RWPE2 (cell line): ENCODE data around the gene KRT20.
"Not testable (repeated sequence)": the region's sequence is repeated elsewhere in the genome, so short reads cannot be mapped to it uniquely, and the experiment has no call there.

ENCODE experiments used
- ATAC-seq: fragments of 200-7000 bp; cut with Tn5 transposase; 3 replicates; pipeline ENCODE4 v1.9.1; 2021; ENCODE audit warnings: low read depth
- DNase-seq: peaks from one replicate; pipeline ENCODE4 v3.0.0-alpha.2; 2020; ENCODE audit warnings: low spot score
- H3K27ac ChIP-seq: fragments of 450-650 bp; 2 replicates; pipeline ENCODE4 v1.5.1; 2017; ENCODE audit warnings: mild to moderate bottlenecking; ENCODE audit not compliant: poor library complexity, severe bottlenecking
- H3K27me3 ChIP-seq: fragments of 250-450 bp; sonication (Bioruptor Pico); 2 replicates; pipeline ENCODE4 v1.5.1; 2021; ENCODE audit warnings: mild to moderate bottlenecking, moderate library complexity; ENCODE audit not compliant: insufficient read depth, poor library complexity, severe bottlenecking
- H3K36me3 ChIP-seq: fragments of 250-450 bp; sonication (Bioruptor Pico); 2 replicates; pipeline ENCODE4 v1.5.1; 2020; ENCODE audit warnings: low read depth, mild to moderate bottlenecking, moderate library complexity
- H3K4me1 ChIP-seq: fragments of 250-450 bp; sonication (Bioruptor Pico); 2 replicates; pipeline ENCODE4 v1.5.1; 2021; ENCODE audit warnings: mild to moderate bottlenecking, moderate library complexity; ENCODE audit not compliant: insufficient read depth, poor library complexity, severe bottlenecking
- H3K4me3 ChIP-seq: fragments of 250-450 bp; sonication (Bioruptor Pico); 2 replicates; pipeline ENCODE4 v1.5.1; 2021; ENCODE audit warnings: mild to moderate bottlenecking, moderate library complexity; ENCODE audit not compliant: severe bottlenecking
- H3K9me3 ChIP-seq: fragments of 250-450 bp; sonication (Bioruptor Pico); 2 replicates; pipeline ENCODE4 v1.5.1; 2021; ENCODE audit warnings: mild to moderate bottlenecking, moderate library complexity; ENCODE audit not compliant: severe bottlenecking
- CTCF ChIP-seq: fragments of 450-650 bp; IDR thresholded peaks from one replicate; pipeline ENCODE4 v1.5.1; 2017; ENCODE audit warnings: mild to moderate bottlenecking, moderate library complexity; ENCODE audit not compliant: poor library complexity, severe bottlenecking

Gene KRT20

DNA sequence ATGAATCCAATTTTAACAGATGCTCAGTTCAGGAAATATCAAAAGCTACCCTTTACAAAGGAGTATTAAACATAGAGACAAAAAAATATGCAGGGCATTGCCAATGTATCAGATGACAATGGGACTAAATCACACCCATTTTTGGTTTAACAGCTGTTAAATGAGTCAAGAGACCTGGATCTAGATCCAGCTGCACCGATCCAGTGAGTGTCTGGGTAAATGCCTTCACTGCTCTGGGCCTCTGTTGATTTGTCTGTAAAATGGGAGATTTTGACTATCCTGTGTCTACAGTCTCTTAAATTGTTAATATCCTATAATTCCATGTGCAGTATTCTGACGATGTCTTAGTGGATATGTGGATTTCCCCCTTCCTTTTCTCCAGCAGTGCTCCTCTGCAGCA lies 36.0 kb upstream of the KRT20 start:
- no peak for DNase-seq
- Histone ChIP-seq H3K4me1 (peaks cover 16% of the 10 kb centered on the region), H3K36me3 (no peaks in the 10 kb centered on the region), H3K27me3 (no peaks in the 10 kb centered on the region), H3K9me3 (no peaks in the 10 kb centered on the region), H3K4me3 (no peak overlapping the region), H3K27ac (no peak overlapping the region)
- ATAC-seq: no peak
- TF ChIP-seq CTCF: no peak

GRCh38 chr17:40917116-40917515 lies 32.1 kb upstream of the KRT20 start:
- not testable (repeated sequence) for ATAC-seq, H3K4me3 ChIP-seq, H3K27me3 ChIP-seq, DNase-seq, H3K36me3 ChIP-seq, H3K9me3 ChIP-seq
- H3K4me1 ChIP-seq: peaks cover 36% of the 10 kb centered on the region
- H3K27ac ChIP-seq: peak overlapping the region; percentile 96

- Histone ChIP-seq H3K27ac (peak overlapping the region; percentile 96), H3K27me3 (no peaks in the 10 kb centered on the region), H3K4me1 (peaks cover 33% of the 10 kb centered on the region), H3K4me3 (no peak overlapping the region), H3K9me3 (no peaks in the 10 kb centered on the region), H3K36me3 (no peaks in the 10 kb centered on the region)
- no peak for ATAC-seq
- no peak for DNase-seq
- no peak for TF ChIP-seq CTCF
Observed at GRCh38 chr17:40916366-40916765, 31.3 kb upstream of the KRT20 start.

DNA sequence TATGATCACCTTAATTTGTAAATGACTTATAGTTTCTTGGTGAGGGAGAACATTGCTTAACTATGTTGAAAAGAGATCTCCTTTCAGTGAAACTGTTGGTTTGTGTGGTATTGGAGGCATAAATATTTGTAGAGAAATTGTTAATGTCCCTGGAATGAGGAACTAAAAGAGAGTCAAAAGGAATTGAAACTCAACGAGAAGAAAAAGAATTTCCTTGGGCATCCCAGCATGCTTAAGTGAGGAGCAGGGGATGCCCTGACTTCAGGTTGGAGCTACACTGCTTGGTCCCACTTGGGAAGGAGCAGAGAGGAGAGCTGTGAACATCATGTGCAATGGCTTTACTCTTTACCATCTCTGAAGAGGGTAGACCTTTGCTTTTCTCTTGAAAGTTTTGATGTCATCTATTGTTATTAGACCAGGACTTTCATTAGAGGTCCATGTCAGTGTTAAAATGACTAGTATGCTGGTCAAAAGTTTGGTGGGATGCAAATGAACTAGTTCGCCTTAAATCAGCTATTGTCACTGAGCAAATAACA lies 30.7 kb upstream of the KRT20 start:
- peak overlapping the region; percentile 96 for H3K27ac ChIP-seq
- no peak for TF ChIP-seq CTCF
- H3K4me3 ChIP-seq: no peak overlapping the region
- H3K36me3 ChIP-seq: no peaks in the 10 kb centered on the region
- no peaks in the 10 kb centered on the region for H3K9me3 ChIP-seq
- ATAC-seq (peak; percentile 40), DNase-seq (no peak)
- peaks cover 38% of the 10 kb centered on the region for H3K4me1 ChIP-seq
- H3K27me3 ChIP-seq: no peaks in the 10 kb centered on the region

DNA sequence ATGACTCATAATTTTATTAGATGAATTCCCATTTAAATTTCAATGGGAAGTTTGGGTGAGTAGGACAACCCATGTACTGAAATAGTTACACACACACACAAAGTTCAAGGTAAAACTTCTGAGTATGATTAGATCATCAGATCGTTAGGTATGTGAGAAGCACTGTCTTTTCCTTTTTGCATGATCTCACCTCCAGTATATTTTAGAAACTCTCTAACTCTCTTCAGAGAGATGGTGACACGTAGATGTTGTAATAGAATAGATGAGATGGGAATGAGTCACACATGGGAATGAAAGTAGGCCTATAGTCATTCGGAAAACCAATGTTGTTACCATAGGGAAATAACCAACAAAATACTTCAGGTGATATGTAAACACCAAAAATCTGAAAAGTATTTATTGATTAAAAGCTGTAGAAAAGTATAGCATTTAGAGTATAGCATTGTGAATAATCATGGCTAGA lies 30.2 kb upstream of the KRT20 start:
- no peaks in the 10 kb centered on the region for H3K36me3 ChIP-seq
- no peaks in the 10 kb centered on the region for H3K9me3 ChIP-seq
- H3K4me1 ChIP-seq: peaks cover 43% of the 10 kb centered on the region
- no peak overlapping the region for H3K4me3 ChIP-seq
- DNase-seq: no peak
- H3K27ac ChIP-seq: peak overlapping the region; percentile 96
- TF ChIP-seq CTCF: no peak
- peak; percentile 84 for ATAC-seq
- H3K27me3 ChIP-seq: no peaks in the 10 kb centered on the region
